ENCODE measurements around the gene RHOT2.
A peak's percentile ranks its signal among the peaks of the same experiment; 100 is the strongest.
"Not testable (repeated sequence)": the region's sequence is repeated elsewhere in the genome, so short reads cannot be mapped to it uniquely, and the experiment has no call there.

The RHOT2 gene

DNA sequence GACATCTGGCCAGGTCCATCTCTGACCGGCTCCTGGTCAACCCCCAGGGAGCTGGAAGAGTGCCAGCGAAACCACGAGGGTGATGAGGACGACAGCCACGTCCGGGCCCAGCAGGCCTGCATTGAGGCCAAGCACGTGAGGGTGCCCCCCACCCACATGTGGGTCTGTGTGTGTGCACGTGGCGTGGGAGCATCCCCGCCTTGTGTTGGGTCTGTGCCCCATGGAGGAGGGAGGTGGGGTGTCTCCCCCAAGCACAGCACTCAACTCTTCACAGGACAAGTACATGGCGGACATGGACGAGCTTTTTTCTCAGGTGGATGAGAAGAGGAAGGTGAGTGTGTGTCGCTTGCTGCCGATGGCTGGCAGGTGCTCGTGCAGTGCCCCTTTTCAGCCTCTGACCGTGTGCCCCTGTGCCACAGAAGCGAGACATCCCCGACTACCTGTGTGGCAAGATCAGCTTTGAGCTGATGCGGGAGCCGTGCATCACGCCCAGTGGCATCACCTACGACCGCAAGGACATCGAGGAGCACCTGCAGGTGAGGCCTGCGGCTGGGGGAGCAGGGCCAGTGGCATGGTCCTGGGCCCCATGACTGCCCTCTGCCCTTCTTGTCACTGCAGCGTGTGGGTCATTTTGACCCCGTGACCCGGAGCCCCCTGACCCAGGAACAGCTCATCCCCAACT is 14.0 kb downstream of the RHOT2 start:
- no peak for DNase-seq (ENCODE audit: low spot score)

DNA sequence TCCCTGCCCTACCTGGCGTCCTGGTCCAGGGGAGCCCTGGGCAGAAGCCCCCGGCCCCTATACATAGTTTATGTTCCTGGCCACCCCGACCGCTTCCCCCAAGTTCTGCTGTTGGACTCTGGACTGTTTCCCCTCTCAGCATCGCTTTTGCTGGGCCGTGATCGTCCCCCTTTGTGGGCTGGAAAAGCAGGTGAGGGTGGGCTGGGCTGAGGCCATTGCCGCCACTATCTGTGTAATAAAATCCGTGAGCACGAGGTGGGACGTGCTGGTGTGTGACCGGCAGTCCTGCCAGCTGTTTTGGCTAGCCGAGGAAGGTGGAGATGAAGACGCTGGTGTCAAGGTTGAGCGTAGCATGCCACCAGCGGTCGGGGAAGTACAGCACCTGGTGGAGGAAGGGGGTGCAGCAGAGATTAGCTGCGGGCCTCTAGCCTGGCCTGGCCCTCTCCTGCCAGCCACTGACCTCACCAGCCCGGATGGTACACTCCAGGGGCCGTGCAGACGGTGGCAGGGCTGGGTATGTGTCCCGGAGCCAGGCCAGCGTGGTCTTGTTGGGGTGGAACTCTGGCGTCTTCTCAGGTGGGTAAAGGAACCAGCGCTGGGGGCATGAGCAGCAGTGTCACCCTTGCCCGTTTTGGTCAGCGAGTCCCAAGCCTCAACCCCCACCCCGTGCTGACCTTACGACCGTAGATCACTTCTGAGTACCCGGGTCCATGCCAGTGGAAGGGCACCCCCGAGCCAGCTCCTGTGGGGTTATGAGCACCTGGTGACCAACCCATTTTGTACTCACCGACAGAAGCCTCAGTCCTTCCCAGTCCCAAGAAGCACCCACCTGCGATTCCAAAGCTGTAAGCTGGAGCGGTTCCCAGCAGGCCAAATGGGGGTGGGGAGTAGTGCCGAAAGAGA is 14.8 kb downstream of the RHOT2 start:
- DNase-seq (ENCODE audit: low spot score): no peak

DNA sequence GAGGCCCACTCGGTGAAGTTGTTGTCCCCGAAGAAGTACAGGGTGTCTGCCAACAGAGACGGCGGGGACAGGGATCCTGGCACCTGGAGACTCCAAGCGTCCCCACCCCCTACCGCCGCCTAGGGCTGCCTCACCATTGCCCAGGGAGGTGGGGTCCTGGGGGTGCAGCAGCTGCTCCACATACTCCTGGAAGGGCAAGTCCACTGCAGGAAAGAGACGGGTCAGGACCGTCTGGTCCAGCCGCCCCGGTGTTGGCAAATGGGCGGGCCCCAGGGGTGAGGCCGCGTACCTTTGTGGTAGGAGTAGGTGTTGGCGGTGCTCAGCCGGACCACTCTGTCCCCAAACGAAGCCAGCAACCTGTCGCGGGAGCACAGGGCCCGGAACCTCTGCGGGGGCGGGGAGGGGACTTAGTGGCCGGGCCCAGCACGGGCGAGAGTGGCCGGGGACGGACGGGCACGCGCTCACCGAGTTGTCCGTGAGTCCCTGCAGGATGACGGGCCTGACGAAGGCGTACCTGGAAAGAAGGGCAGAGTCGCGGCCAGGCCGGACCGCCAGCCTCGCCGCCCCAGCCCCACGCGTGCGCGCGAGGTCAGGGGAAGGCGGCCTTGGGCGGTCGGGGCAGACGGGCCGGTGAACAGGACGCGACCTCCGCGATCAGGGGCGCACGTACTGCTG is 15.6 kb downstream of the RHOT2 start:
- DNase-seq (ENCODE audit: low spot score): no peak

DNA sequence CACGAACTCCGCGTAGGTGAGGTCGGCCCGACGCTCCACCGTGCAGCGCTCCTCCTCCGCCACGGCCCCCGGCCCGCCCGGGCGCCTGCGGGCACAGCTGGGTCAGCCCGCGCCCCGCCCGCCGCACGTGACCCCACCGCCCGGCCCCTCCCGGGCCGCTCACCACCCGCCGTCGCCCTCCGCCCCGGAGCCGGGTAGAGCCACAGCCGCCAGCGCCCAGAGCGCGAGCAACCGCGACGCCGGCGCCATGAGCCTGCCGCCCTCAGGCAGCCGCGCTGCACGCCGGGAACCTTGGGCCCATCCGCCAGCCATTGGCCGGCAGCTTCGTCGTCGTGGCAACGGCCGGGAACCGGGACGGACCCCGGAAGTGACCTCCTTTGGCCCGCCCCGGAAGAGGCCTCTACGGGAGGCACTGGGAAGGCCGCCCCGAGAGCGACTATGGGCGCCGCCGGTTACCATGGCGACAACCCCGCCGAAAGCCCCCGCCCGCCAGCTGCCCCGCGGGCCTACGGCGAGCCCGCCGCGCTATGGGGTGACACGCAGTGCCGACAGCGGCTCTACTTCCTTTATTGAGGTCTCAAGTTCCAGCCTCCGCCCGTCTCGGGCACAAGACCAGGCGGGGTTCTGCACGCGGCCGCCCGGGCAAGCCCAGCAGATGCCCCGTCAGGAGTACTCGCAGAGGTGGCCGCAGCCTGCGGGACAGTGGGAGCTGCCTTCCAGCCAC is 16.3 kb downstream of the RHOT2 start, which contains the start of gene JMJD8:
Gene JMJD8, minus strand, starts transcription at position 264 of the 724 bp plus-strand sequence. Its CDS starts 15 bp downstream, at position 249.
- peak; percentile 96 for DNase-seq (ENCODE audit: low spot score)

DNA sequence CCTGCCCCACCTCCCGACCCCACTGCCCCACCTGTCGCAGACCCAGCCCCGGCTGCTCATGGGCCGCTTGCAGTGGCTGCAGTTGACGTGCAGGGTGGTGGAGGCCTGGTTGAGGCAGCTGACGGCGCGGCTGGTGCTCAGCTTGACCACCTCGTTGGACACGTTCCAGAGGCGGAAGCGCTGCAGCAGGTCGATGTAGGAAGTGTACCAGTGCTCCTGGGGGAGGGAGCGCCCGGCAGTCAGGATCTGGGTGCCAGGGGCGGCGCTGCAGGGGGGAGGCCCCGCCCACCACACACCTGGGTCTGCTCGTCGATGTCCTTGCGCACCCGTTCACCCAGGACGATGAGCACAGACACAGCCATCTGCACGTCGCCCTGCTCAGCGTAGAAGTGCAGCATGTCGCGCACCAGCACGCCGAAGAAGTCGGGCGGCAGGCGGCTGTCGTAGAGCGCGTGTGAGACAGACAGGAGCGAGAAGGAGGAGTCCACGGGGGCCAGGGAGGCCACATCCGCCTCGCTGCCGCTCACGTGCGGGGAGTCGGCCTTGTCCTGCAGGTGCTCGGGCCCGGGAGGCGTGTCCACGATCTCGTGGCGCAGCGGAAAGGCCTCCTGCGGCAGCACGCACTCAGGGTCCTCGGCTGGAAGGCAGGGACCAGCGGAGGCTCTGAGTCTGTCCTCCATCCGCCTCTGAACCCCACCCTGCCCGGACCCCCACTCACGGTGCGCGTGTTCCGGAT is 17.2 kb downstream of the RHOT2 start:
- no peak for DNase-seq (ENCODE audit: low spot score)

DNA sequence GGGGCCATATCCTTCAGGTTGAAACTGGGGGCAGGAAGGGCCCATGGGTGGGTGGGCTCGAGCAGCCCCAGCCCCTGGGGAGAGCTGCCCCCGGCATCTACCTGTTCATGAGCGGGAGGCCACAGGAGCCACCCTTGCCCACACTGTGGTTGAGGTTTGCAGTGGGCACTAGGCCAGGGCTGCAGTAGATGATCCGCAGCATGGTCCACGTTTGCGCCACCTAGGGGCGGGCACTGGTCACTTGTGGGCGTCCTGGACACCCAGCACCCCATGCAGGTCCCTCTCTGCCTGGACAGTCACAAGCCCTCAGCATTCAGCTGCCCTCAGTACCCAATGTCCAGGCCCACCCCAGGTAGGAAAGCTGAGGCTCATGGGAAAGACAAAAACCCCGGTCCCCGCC is 18.0 kb downstream of the RHOT2 start:
- peak; percentile 57 for DNase-seq (ENCODE audit: low spot score)

DNA sequence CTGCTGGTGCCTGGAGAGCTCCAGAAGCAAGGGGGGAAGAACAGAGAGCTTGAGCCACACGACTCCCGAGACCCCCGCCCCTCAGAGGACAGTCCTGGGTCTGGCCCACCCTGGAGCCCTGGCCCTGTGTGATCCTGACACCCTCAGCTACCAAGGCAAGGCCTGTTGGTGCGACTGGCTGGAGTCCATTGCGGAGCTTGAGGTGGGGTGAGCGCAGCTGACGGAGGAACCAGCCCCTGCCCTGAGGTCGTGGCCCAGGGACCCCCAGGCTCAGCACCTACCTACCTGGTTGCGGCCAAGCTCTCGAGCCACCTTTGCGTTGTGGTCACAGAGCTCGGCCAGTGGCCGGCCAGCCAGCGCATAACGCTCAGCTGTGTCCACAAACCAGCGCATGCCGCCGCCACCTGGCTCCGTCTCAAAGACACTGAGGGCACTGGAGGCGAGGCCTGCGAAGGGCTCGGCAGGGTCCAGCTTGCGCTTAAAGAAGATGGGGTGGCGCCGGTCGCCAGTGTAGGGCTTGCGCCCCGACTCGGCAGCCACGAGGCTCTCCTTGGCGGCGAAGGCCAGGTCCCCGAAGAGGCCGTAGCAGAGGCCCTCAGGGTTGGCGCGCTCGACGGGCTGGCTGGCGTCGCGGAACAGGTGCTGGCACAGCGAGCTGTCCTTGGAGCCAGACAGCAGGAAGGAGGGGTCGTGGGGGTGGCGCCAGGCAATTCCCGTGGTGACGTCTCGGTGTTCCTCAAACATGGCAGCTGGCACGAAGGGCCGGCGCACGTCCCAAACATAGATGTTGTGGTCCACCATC is 18.7 kb downstream of the RHOT2 start:
- no peak for DNase-seq (ENCODE audit: low spot score)

DNA sequence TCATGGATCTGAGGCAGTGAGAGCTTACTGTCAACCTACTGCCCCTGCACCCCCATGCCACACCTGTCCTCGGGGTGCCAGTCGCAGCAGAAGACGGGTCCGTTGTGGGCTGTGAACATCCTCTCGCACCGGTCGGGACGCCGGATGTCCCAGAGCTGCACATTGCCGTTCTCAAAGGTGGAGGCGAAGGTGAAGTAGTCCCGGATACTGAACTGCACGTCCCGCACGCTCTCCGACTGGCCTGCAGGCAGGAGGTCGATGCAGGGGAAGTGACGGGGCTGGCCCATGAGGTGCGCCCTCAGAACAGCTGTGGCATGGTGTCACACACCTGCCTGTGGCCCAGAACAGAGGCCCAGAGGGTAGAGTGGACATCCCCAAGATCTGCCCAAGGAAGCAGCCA is 19.6 kb downstream of the RHOT2 start:
- DNase-seq (ENCODE audit: low spot score): no peak

DNA sequence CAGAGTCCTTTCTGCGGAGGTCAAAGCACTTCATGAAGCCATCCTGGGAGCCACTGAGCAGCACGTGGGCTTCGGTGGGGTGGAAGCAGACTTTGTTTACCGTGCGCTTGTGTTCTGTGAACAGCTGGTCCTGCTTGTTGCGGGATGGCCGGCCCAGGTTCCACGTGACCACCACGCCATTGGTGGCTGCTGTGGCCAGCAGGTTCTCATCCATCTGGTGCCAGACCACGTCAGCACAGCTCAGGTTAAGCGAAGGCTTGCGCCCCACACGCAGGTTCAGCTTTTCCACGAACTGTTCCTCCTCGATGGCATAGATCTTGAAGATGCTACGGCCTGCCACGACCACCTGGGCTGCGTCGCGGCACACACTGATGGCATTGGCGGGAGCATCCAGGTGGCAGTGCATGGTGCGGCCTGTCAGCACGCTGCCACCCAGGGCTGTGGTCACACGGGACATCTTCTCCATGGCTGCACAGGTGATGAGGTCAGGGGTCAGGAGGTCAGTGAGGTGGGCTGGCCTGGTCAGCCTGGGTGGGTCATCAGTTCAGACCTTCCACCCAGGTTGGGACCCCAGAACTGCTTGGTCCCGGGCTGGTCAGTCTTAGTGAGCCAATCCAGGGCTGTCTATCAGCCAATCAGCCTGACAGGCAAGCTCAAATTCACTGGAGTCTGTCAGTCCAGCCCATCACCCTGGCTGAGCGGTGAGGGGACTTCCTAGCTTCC is 21.4 kb downstream of the RHOT2 start:
- no peak for DNase-seq (ENCODE audit: low spot score)

DNA sequence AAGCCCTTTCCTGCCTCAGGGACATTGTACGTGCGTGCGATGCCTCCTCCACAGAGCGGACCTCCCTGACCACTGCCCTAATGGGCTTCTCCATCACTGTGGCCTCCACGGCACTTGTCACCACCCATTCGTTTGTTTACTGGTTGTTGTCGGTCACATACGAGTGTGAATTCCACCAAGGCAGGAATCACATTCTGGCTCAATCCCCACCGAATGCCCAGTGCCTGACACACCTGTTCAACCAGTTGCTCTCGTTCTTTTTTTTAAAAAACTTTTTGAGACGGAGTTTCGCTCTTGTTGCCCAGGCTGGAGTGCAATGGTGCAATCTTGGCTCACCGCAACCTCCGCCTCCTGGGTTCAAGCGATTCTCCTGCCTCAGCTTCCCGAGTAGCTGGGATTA is 23.3 kb downstream of the RHOT2 start:
- DNase-seq (ENCODE audit: low spot score): not testable (repeated sequence)

DNA sequence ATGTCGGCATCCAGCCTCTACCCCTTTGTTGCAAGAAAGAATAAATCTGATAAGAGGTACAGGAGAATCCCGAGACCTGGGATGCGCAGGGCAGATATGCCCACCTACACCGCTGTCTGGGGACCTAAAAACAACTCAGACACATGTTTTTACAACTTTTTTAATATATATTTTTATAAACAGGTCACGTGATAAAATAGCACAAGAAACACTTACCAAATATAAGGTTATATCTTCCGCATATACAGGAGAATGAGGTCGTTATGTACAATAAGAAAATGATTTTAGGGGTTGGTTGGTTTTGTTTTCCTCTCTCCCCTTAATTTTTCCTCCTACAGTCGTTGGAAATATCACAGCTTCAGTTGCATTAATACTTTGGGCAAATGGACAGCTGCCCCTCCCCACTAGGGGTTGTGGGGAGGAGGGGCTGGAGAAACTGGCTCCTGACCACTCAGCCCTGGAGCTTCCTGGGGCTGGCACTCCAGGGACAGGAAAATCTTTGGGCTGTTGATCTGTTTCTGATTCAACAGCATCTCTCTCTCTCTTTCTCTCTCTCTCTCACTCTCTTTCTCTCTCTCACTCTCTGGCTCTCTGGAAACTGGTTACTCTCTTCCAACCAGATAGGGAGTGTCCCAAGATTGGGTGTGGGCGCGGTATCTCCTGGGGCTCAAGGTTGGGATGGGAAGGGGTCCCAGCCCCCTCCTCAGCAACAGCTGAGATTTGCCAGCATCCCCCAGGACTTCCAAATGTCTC is 24.6 kb downstream of the RHOT2 start:
- no peak for DNase-seq (ENCODE audit: low spot score)

DNA sequence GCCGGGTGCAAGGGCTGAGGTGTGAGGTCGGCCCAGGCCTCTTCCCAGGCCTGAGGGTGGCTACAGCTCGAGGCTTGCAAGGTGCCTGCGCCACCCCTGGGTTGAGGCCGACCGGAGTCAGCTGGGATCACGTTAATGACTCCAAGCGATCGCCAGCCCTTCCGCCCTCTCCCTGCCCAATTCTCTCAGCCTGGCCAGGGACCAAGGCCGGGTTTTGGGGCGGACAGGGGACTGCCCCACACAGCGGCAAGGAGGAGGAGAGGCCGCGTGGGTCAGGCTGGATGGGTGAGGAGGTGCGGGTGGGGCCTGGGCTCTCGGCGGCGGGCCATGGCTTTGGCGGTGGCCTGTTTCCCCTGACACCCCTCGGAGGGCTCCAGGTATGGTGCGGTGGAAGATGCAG is 25.4 kb downstream of the RHOT2 start:
- no peak for DNase-seq (ENCODE audit: low spot score)

DNA sequence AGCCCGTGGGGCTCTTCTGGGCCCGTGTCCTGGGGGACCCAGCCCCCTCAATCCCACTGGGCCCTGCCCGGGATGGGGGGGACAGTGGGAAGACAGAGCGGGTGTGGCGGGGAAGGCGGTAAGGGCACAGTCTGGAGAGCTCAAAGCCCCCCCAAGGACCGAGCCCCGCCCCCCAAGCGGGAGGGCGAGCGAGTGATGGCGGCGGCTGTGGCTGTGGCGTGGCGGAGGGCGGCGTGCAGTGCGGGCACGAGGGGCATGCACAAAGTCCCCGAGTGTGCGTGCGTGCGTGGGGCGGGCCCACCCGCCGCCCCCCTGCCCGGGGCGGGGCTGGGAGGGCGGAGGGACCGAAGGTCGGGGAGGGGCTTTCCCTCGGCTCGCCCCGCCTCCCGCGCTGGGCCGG is 25.8 kb downstream of the RHOT2 start:
- DNase-seq (ENCODE audit: low spot score): no peak

DNA sequence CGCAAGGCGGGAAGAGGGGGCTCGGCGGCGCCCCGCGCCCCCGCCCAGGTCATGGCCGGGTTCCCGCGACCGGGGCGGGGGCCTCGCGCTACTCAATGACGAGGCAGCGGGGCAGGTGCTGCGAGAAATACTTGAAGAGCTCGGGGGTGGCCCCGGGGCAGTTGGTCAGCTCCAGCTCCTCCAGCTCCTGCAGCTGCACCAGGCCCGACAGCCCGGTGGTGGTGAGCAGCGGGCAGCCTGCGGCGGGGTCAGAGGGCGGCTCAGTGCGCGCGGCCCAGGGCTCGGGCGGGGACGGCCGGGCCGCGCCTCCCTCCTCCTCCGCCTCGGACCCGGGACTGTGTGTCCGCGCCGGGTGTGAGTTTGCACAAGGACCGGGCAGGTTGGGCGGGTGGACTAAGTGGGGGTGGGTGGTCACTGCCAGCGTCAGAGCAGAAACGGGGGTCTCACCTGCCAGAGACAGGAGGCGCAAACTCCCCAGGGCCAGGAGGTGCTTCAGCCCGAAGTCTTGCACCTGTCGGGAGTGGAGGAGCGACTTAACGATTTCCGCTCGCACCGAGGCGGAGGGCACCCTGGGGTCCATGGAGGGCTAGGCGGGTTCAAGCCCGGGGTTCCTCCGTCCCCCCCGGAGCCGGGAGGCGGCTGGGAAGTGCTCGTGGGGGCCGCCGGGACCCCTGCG is 26.4 kb downstream of the RHOT2 start:
- no peak for DNase-seq (ENCODE audit: low spot score)

DNA sequence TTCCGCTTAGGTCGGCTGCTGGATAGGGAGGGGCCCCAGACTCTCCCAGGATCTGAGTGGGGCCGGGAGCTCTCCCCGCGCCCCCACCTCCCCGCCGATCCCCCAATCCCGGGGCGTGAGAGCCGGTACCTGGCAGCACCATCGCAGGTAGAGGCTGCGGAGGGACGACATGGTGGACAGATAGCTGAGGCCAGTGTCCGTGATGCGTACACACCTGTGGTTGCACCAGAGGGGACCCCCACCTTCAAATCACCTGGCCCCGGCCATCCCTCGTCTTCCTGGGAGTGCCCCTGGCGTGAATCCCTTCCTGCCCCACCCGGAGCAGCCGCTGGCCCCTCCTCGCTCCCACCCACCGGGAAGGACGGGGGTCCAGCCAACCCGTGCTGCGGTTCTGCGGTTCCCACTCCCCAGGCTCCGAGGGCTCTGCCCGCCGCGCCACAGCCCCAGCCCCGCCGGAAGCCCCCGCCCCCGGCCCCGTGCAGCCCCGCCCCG is 27.0 kb downstream of the RHOT2 start:
- no peak for DNase-seq (ENCODE audit: low spot score)

DNA sequence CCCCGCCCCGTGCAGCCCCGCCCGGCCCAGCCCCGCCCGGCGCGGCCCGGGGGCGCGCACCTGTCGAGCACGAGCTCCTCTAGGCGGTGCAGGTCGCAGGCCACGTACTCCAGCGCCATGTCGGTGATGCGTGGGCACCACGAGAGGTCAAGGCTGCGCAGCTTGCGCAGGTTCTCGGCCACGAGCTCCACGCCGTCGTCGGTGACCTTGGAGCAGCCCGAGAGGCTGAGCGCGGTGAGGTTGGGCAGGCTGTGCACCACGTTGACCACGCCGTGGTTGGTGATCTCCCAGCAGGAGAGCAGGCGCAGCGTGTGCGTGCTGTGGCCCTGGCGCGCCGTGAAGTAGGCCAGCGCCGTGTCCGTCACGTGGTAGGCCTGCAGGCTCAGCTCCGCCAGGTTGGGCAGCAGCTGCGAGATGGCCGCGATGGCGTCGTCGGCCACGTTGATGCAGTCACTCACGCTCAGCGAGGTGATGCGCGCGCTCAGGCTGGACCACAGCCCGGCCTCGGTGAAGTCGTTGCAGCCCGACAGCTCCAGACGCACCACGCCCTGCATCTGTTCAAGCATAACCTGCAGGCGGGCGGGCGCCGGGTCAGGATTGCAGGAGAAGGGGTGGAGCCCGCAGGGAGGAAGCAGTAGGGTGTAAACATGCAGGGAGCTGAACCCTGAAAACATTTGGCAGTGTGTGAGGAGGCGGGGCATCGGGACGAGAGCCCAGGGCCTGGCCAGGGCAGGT is 27.6 kb downstream of the RHOT2 start:
- no peak for DNase-seq (ENCODE audit: low spot score)

DNA sequence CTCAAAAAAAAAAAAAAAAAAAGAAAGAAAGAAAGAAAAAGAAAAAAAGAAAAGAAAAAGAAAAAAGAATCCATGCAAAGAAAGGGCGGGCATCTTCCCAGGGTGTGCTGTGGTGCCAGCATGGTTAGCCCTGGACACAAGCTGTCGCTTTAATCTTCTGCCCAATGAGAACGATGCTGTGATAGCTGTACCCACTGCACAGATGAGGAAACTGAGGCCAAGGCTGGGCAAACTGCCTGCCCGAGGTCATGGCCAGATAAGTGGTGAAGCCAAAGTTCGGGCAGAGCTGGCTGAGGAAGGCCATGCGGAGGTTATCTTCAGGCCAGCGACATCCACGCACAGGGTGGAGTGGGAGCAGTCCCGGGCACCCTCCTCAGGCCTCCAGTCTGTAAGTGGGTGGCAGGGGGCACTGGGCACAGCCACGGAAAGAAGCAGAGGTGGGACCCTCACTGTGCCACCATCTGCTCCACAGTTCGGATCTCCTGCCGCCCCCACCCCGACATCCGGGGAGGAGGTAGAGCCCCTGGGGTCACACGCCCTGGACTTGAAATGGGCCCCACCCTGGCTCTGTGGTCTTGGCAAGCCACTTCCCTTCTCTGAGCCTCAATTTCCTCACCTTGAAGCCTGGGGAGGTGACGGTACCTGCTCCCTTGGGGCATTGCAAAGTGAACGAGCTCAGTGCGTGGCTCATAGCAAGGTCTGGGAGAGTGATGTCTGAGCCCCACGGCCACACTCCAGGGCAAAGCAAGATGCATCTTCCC is 31.2 kb downstream of the RHOT2 start:
- DNase-seq (ENCODE audit: low spot score): no peak

Measured in hematopoietic multipotent progenitor cell treated with erythropoietin and hydrocortisone succinate and interleukin-3 and kit ligand, for 17 days (in vitro differentiated cells).